ENCODE data around the gene THAP5. TPM values are rescaled to one million over a fixed set of nuclear protein-coding genes. Genes with fewer than 3 reads are reported as not detected.
"Not testable (repeated sequence)": the region's sequence is repeated elsewhere in the genome, so short reads cannot be mapped to it uniquely, and the experiment has no call there.

THAP5 gene
- total RNA-seq, 1 experiment from 2014 or later: 28.5 TPM

- Histone ChIP-seq H3F3A (ENCODE audit: insufficient read depth, low read depth) (no peaks in the 10 kb centered on the region), H3K27me3 (ENCODE audit: insufficient read depth, low read depth) (no peaks in the 10 kb centered on the region), H3K36me3 (ENCODE audit: low read depth) (no peaks in the 10 kb centered on the region; the same call in 1 of the 2 replicates), H3K9me2 (ENCODE audit: insufficient read depth) (no peaks in the 10 kb centered on the region), H3K4me1 (replicated peaks; ENCODE audit: insufficient read depth) (no peaks in the 10 kb centered on the region), H2AFZ (no peak overlapping the region), H3K27ac (no peak overlapping the region), H3K4me3 (no peak overlapping the region), H3K4me2 (no peak overlapping the region), H4K20me1 (ENCODE audit: insufficient read depth) (no peaks in the 10 kb centered on the region), H3K9me3 (ENCODE audit: insufficient read depth, low read depth) (peaks cover 9% of the 10 kb centered on the region; the same call in 1 of the 2 replicates), H3K79me2 (ENCODE audit: low read depth) (no peaks in the 10 kb centered on the region)
- CTCF ChIA-PET: no interaction called here
- POLR2A ChIA-PET (ENCODE audit: unreplicated experiment): no interaction called here
- TF ChIP-seq EZH2 (IDR thresholded peaks at IDR 0.05; ENCODE audit: low read depth): no peak
- no peak for TF ChIP-seq CTCF (conservative IDR thresholded peaks at IDR 0.05)
- BruUV-seq (replicated peaks): no TSS peak
- no peak for DNase-seq
- intact Hi-C loops (cut with micrococcal nuclease; ENCODE audit: unreplicated experiment): no loop called here
Observed at GRCh38 chr7:108557191-108557590, 12.3 kb downstream of the THAP5 start.

- H3K4me1 ChIP-seq (replicated peaks; ENCODE audit: insufficient read depth); H2AFZ ChIP-seq; H3K79me2 ChIP-seq (ENCODE audit: low read depth); H3K9me3 ChIP-seq (ENCODE audit: insufficient read depth, low read depth); intact Hi-C loops (cut with micrococcal nuclease; ENCODE audit: unreplicated experiment); CTCF ChIA-PET; DNase-seq; H3K4me2 ChIP-seq; H3K27ac ChIP-seq; H3K9me2 ChIP-seq (ENCODE audit: insufficient read depth); H3K36me3 ChIP-seq (ENCODE audit: low read depth); H3F3A ChIP-seq (ENCODE audit: insufficient read depth, low read depth); H3K27me3 ChIP-seq (ENCODE audit: insufficient read depth, low read depth); BruUV-seq (replicated peaks); H3K4me3 ChIP-seq; H4K20me1 ChIP-seq (ENCODE audit: insufficient read depth); POLR2A ChIA-PET (ENCODE audit: unreplicated experiment): not testable (repeated sequence)
Observed at GRCh38 chr7:108556665-108557064, 12.8 kb downstream of the THAP5 start.

GRCh38 chr7:108548141-108548896, 21.2 kb downstream of the THAP5 start:
- CTCF ChIA-PET: interaction anchor here (0.6 kb wide), 1 partner anchor 89 kb away, joined by 8 read pairs; no protein-coding TSS in a partner anchor
- H4K20me1 ChIP-seq (ENCODE audit: insufficient read depth); H3K9me2 ChIP-seq (ENCODE audit: insufficient read depth); H3K79me2 ChIP-seq (ENCODE audit: low read depth); POLR2A ChIA-PET (ENCODE audit: unreplicated experiment); H3F3A ChIP-seq (ENCODE audit: insufficient read depth, low read depth); H3K4me1 ChIP-seq (replicated peaks; ENCODE audit: insufficient read depth); H3K36me3 ChIP-seq (ENCODE audit: low read depth); intact Hi-C loops (cut with micrococcal nuclease; ENCODE audit: unreplicated experiment); H3K9me3 ChIP-seq (ENCODE audit: insufficient read depth, low read depth); BruUV-seq (replicated peaks); H3K27me3 ChIP-seq (ENCODE audit: insufficient read depth, low read depth); DNase-seq; H3K27ac ChIP-seq; H3K4me3 ChIP-seq; H3K4me2 ChIP-seq: not testable (repeated sequence)
- 0 out of 2 replicates have a peak overlapping the region, but pooled peaks have one; percentile 27 for H2AFZ ChIP-seq

GRCh38 chr7:108541478-108541877, 28.0 kb downstream of the THAP5 start:
- no peaks in the 10 kb centered on the region for H3K9me3 ChIP-seq (ENCODE audit: insufficient read depth, low read depth)
- no peaks in the 10 kb centered on the region for H3K36me3 ChIP-seq (ENCODE audit: low read depth)
- POLR2A ChIA-PET (ENCODE audit: unreplicated experiment): no interaction called here
- H3K79me2 ChIP-seq (ENCODE audit: low read depth): no peaks in the 10 kb centered on the region
- no peak overlapping the region for H3K4me2 ChIP-seq
- BruUV-seq (replicated peaks): no TSS peak
- no peak overlapping the region for H3K27ac ChIP-seq
- H2AFZ ChIP-seq: no peak overlapping the region
- TF ChIP-seq CTCF (conservative IDR thresholded peaks at IDR 0.05) (no peak), EZH2 (IDR thresholded peaks at IDR 0.05; ENCODE audit: low read depth) (no peak)
- no peaks in the 10 kb centered on the region for H3K27me3 ChIP-seq (ENCODE audit: insufficient read depth, low read depth)
- no peaks in the 10 kb centered on the region for H3F3A ChIP-seq (ENCODE audit: insufficient read depth, low read depth)
- intact Hi-C loops (cut with micrococcal nuclease; ENCODE audit: unreplicated experiment): no loop called here
- CTCF ChIA-PET: no interaction called here
- no peak overlapping the region for H3K4me3 ChIP-seq
- no peaks in the 10 kb centered on the region for H3K9me2 ChIP-seq (ENCODE audit: insufficient read depth)
- no peaks in the 10 kb centered on the region for H3K4me1 ChIP-seq (replicated peaks; ENCODE audit: insufficient read depth)
- no peaks in the 10 kb centered on the region for H4K20me1 ChIP-seq (ENCODE audit: insufficient read depth)
- no peak for DNase-seq

- H3K36me3 ChIP-seq (ENCODE audit: low read depth); H3K79me2 ChIP-seq (ENCODE audit: low read depth); CTCF ChIA-PET; DNase-seq; H3F3A ChIP-seq (ENCODE audit: insufficient read depth, low read depth); H3K27ac ChIP-seq; POLR2A ChIA-PET (ENCODE audit: unreplicated experiment); H3K9me2 ChIP-seq (ENCODE audit: insufficient read depth); H4K20me1 ChIP-seq (ENCODE audit: insufficient read depth); H3K27me3 ChIP-seq (ENCODE audit: insufficient read depth, low read depth); intact Hi-C loops (cut with micrococcal nuclease; ENCODE audit: unreplicated experiment); BruUV-seq (replicated peaks); H3K4me3 ChIP-seq; H3K9me3 ChIP-seq (ENCODE audit: insufficient read depth, low read depth); H2AFZ ChIP-seq; H3K4me1 ChIP-seq (replicated peaks; ENCODE audit: insufficient read depth); H3K4me2 ChIP-seq: not testable (repeated sequence)
Observed at GRCh38 chr7:108538685-108539084, 30.8 kb downstream of the THAP5 start.

GRCh38 chr7:108538236-108538635, 31.3 kb downstream of the THAP5 start:
- H3K36me3 ChIP-seq (ENCODE audit: low read depth); BruUV-seq (replicated peaks); intact Hi-C loops (cut with micrococcal nuclease; ENCODE audit: unreplicated experiment); H3K27ac ChIP-seq; H3K9me2 ChIP-seq (ENCODE audit: insufficient read depth); DNase-seq; H3K4me2 ChIP-seq; H3K4me3 ChIP-seq; H3K79me2 ChIP-seq (ENCODE audit: low read depth); H2AFZ ChIP-seq; H3K9me3 ChIP-seq (ENCODE audit: insufficient read depth, low read depth); H4K20me1 ChIP-seq (ENCODE audit: insufficient read depth); CTCF ChIA-PET; H3K4me1 ChIP-seq (replicated peaks; ENCODE audit: insufficient read depth); H3F3A ChIP-seq (ENCODE audit: insufficient read depth, low read depth); POLR2A ChIA-PET (ENCODE audit: unreplicated experiment); H3K27me3 ChIP-seq (ENCODE audit: insufficient read depth, low read depth): not testable (repeated sequence)
